GM04504 (cell line): ENCODE data around the gene CLBA1.

Experiments used
- DNase-seq: peaks from one replicate; pipeline ENCODE4 v3.0.0-alpha.2; 2012; ENCODE audit warnings: low read depth

CLBA1 gene

DNA sequence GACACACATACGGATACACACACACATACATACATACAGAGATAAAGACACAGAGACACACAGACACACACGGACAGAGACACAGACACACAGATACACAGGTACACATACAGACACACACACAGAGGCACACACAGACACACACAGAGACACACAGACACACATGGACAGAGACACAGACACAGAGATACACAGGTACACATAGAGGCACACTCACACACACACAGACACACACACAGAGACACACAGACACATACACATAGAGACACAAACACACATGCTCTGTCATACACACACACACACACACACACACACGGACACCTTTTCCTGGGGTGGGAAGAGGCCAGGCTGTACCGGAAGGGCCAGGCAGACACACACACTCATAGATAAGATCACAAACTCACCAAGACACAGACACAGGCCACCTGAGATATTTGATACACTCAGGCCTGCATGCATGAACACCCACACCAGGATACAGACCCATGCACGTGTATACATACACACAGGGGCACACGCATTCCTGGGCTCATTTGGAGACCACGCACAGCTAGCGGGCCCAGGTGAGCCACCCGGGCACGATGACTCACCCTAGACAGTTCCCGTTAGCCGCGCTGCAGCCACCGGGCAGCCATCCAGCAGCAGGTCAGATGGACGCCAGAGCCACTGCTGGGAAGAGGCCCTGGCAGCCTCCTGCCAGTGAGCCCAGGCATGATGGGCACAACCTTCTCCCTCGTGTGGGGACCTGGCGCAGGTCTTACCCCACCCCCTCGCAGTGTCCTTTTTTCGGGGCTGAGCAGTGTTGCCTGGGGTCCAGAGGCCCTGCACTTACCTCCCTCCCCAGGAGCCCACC is 5.6 kb upstream of the CLBA1 start:
- no peak for DNase-seq

DNA sequence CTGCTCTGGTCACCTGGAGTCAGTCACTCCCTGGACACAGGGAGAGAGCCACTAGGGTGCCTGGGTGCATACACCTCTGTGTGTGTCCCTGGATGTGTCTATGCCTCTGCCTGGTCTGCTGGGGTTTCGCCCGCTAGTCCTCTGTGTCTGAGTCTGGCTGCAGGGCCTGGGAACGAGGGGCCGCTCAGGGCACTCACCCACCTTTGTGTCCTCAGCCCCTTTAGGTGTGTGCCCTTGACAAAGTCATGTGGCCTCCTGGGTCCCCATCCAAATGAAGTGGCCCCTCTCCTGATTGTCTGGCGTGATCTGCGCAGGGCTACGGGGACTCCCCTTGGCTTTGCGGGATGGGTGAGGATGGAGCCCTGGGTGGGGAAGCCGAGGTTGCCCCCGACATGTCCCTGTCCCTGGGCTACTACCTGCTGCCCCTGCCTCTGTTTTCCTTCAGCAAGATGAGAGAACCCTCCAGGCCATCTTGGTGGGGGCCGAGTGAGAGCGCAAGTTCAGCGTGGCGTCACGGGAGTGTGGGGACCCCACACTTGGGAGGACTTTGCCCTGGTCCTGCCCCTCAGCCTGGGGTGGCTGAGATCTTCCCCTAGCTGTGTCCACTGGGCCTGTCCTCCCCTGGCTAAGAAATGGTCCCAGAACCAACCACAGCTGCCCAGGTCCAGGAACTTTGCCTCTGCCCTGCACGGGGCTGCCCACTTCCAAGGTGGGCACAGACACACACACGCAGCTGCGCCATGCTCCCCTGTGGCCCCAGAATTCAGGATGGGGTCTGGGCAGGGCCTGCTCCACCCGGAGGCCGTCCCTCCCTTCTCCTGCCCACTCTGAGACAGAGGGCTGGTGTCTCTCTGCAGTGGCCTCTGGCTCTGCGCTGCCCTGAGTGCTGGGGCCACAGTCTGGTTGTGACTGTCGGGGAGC is 4.7 kb upstream of the CLBA1 start:
- DNase-seq, result no peak

DNA sequence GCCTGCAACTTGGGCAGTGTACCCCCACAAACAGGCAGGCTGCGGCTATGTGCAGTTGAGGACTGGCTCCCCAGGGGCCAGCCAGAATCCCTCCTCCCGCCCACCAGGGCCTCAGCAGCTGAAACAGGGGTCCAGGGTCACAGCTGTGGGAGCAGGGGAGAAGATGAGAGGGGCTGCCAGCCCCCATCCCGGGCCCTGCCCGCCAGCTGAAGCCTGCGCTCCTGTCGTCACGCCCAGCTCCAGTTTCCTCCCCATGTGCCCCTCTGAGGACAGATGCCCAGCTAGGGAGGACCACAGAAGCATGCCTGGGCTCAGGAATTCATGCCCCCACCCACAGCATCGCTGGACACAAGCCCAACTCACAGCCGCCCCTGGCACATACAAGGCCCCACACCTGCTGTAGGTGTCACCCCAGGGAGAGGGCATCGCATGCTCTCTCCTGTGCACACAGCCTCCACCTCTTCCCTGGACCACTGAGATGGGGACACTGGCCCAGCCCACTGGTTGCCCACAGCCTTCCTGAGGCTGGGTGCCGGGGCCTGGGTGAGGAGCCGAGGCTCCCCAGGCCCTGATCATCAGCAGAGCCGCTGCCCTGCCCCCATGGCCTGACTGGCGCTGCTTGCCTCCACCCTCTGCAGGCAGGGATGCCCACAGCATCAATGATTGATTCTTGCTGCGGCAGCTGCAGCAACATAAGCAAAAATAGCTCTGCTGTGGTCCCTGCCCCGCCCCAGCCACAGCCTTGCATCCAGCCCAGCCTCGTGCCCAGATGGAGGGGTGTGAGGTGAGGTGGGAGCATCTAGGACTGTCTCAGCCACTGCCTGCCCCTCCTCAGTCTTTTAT is 3.7 kb upstream of the CLBA1 start:
- no peak for DNase-seq

DNA sequence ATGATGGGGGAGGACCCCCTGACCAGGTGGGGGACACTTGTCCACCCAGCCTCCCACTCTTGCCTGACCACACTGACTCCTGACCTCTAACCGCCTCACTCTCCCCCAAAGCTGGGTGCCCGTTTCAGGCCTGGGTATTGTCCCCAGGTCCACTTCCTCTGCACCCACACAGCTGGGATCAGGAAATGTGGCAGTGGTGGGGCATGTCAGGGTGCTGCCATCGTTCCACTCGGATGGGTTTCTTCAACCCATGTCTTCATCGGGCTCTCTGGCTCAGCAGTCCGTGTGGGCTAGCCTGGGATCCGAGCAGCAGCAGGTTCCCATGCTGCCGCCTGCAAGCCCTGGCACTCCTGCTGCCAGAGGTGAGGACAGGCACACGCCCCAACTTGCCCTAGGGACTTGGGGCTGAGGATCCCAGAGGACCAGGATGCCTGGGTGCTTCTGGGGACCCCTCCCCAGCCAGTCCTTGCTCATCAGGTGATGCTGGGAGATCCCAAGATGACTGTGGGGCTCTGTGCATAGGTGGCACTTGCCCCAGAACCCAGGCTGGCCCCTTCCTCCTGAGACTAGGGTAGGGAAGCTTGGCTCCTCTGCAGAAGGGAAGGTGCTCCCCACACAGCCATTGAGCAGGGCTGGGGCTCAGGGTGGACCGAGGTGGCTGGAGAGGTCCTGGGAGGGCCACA is 2.9 kb upstream of the CLBA1 start:
- DNase-seq, result no peak

DNA sequence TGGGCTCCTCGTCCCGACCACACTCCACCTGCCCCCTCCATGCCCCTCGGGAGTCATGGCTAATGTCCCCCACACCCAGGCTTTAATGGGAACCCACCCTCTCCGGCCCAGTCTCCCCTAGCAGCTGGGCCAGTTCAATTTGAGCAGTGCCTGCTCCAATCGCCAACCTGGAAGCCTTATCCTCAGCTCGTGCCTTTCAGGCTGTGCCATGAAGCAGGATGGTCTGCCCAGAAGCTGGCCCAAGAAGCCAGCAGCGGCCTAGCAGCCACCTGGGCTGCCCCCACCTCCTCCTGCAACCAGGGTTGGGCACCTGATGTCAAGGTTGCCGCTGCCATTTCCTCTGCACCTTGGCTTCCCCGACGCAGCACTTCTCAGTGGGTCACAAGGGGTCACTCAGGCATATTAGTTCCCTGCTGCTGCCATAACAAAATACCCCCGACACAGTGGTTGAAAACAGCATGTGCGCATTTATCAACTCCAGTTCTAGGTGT is 2.3 kb upstream of the CLBA1 start:
- DNase-seq, result no peak

DNA sequence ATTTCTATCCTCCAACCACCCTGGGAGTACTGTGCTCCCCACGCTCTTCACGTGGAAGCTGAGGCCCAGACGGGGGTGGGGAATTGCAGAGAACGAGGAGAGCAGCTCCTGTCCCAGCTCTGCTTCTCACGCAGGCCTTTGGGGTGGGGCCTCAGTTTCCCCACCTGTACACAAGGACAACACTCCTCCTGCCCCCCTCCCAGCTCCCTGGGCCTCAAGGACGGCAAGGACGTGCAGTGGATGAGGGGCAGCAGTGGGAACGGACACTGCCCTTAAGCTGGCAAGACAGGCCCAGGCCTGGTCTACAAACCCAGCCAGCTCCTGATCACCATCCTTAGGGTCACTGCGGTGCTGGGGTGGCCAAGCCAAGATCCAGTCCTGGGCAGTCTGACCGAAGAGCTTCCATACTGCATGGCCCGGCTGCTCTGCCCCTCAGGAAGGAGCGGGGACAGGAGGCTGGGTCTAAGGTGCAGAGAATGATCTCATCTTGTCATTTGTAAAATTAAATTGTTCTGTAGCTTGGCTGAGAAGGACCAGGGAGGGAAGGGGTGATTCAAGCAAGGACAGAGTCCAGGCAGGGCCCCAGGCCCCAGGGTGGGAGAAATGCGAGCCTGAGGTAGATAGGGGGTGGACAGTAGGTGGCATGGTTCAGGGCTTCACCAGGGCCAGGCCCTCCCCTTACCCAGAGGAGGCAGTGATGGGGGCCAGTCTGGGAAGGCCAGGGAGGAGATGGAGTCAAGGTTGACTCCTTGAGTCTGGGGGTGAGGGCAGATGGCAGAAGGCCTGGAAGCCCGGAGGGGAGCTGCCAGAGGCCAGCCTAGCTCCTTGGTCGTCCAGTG is 1.3 kb upstream of the CLBA1 start:
- DNase-seq, result no peak

DNA sequence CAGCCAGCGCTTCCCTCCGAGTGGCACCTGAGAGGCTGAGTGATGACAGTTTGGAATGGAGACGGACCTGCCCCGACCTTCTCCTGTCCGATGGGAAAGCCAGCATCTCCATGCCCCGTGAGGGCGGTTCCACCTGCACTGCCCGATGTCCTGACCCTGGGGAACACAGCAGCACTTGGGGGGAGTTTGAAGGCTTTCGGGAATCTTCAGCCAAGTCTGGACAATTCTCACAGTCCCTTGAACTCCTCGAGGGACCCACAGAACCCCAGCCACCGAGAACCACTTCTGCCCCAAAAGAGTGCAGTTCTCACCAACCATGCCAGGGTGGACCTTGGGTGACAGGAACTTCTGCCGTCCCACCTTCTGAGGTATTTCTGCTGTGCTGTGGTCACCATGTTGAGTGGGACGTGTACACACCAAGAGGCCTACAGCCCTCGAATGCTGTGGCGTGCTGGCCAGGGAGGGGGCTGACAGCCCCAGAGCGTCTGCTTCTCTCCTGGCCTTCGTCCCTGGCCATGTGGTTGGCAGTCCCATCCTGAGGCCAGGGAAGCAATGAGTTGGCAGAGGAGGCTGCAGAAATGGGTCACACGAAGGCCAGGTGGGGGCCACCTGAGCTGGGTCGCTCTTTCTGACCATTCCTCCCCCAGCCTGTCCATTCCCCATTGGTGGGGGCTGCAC is 1.0 kb downstream of the CLBA1 start:
- no peak for DNase-seq

DNA sequence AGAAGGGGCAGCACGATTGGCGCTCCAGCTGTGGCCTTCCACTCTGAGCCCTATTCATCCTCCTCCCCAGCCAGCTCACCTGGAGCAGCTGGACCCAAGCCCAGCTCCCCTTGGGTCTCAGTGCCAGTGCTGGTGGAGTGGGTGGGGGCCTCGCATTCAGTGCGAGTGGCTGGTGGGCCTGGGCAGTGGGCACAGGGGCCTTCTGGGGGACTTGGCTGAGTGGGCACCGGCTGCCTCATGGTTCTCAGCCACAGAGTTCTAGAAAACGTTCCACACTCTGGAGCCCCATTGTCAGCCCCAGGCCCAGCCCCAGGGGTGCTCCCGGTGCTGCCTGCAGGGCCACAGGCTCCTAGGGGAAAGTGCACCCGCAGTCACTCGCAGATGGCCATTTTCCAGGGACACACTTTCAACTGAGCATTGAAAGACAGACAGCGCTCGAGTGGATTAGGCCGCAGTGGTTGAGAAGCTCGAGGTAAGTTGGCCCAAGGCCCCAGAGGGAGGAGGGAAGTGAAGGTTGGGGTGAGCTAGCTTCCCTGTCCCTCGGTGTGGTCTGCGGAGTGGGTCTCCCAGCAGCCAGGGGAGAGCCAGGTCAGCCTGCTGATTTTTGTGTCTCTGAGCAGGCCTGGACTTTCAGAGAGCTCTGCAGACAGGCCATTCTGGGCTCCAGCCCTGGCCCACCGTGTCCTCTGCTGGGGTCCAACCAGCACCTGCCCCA is 3.8 kb downstream of the CLBA1 start:
- no peak for DNase-seq

DNA sequence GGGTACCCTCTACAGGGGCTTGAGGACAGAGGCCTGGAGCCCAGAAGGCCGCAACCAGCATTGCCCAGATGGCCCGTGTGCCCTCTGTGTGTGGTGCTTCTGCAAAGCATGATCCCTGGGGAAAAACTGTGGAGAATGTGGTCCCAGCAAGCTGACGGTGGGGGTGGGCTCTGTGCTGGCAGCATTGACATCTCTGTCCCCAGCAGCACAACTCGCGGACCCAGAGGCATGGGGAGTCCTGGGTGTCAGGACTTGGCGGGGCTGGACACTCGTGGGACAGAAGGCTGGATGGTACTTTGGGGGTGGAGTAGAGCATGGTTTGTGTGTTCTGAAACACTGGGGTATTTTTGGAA is 4.3 kb downstream of the CLBA1 start:
- no peak for DNase-seq

DNA sequence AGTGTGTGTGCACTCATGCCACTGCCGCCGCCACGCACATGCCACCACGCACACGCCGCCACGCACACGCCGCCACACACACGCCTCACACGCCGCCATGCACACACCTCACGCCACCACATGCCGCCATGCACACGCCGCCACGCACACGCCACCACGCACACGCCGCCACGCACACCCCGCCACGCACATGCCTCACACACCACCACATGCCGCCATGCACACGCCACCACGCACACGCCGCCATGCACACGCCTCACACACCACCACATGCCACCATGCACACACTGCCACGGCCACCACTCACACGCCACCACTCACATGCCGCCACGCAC is 6.3 kb downstream of the CLBA1 start:
- DNase-seq, result no peak

DNA sequence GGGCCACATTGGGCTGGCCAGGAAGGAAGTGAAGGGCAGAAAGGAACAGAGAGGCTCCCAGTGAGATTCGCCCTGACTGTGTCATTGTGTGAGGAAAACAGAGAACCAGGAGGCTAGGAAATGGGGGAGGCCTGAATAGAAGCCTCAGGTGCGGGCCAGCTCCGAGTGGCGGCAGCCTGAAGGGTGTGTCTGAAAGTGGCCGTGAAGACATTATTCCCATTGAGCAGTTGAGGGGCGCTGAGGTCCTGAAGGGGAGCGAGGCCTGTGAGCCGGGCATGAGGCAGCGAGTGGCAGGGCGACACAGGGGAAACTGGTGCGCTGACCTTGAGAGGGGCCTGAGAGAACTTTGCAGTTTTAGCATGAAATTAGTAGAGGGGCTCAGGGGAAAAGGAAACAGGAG is 6.9 kb downstream of the CLBA1 start:
- DNase-seq, result no peak

DNA sequence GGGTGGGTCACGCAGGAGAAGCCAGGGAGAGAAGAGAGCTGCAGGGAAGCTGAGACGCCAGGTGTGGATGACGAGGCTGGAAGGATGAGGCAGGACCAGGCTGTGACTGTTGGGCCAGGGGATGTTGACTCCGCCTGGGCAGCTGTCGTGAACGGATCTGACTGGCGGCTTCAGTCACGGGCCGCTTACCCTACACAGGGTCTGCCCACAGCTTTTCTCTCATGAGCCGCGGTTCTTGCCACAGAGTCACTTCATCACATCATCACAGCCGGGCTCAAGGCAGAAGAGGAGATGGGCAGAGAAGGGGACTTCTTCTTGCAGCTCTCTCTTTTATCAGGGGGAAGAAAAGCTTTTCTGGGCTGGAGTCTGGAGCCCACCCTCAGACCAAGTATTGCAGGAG is 7.7 kb downstream of the CLBA1 start:
- DNase-seq, result no peak

DNA sequence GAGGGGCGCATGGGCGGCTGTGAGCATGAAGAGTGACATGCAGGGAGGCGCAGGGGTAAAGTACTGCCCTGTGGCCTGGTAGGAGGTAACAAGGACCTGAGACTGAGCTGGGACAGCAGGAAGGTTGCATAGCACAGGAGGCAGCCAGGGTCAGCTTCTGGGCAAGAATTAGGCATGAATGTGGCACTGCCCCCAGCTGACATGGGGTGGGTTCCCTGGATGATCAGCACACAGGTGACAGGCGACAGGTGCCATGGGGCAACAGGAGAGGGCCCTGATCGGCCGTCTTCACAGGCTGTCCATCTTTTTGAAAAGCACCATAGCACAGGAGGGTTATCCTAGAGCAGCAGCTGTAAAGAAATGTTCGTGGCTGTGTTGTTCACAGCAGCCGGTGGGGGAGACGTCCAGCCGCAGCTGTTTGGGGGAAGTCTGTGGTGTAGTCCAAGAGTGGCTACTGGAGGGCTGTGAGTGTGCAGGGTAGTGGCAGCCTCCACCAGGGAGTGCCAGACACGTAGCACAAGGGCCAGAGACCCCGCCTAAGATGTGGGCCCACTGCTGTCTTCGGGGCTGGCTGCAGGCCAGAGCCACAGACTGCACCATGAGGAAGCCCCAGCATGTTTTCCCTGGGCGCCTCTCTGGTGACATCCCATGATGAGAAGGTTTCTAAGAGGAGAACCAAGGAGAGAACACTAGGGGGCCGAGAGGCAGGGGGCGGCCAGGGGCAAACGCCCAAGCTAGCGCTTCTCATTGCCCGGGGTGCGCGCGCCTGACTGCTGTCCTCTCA is 8.4 kb downstream of the CLBA1 start:
- no peak for DNase-seq

DNA sequence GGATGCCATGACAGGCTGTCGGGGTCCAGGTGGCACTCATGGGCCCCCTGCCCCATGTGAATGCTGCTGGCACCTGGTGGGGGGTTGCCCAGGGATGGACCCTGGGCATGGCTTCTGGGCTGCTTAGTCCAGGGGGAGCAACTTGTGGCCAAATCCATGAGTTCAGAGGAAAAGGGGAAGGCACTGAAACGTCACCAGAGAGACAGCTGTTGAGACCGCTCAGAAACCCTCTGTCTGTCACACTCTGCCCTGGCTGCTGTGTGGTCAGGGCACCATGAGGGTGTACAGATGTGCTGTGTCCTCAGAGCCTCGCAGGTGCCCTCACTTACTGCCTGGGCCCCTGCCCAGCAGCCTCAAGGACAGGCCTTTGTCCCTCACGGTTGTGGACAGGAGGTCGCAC is 9.4 kb downstream of the CLBA1 start:
- no peak for DNase-seq

DNA sequence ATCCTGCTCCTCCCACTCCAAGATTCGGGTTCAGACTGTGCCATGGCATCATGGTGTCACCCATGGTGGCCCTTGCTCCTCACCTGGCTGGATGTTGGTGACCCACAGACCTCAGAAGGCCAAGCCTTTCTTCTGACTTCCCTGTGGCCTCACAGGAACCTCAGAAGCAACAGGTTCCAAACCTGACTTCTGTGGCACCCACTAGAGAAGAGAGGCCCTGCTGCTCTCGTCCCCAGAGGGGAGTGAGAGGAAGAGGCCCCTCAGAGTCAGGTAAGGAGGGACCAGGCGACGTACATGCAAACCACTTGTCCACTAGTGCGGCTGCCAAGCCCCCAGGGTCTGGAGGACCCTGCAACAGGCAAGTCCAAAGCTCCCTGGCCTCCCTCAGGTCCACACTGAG is 10.4 kb downstream of the CLBA1 start:
- no peak for DNase-seq

DNA sequence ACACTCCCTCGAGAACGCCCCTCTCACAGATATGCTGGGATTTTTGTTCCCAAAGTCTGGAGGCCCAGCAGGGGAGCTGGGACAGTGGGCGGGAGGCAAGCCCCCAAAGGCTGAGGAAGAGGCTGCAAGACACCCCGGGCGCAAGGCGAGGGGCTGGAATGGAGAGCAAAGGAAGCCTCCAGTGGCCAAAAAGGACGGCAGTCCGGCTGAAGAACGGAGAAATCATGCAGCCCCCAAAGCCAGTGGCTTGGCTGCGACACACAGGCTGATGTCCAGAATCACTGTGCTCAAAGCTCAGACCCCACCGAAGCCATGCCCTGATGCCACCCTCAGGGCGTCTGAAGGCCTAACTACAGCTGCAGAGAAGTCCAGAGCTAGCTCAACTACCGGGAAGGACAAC is 10.9 kb downstream of the CLBA1 start:
- no peak for DNase-seq

DNA sequence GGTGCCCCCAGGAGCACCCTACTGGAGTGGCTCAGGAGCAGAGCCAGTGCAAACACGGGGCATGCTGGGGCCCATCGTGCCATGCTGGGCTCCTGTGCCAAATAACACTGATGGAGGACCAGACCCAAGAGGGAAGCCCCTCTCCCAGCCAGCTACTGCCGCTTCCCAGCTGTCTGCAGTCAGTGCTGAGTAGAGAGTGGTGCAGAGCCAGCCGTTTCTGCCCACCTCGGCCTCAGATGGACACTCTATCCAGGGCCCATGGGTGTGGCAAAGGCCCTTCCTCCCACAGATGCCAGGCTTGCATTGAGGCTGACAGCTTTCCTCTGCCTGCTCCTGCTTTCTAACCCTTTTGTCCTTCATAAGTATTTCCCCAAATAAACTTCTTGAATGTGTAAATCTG is 13.2 kb downstream of the CLBA1 start:
- DNase-seq, result no peak

DNA sequence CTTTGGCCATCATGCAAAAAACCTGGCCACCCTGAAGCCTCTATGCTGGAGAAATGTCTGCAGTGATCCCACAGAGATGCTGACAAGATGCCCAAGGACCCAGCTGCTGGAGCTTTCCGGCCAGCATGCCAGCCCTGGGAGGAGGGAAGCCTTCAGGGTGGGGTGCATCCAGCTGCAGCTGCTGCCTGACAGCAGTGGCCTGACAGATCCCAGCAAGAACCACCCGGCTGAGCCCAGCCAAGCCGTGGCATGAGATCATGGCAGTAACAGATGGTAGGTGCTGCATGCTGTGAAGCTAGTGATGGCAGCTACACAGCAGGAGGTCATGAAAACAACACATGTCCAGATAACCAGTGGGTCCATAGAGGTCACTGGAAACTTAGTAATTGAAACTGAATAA is 13.8 kb downstream of the CLBA1 start:
- no peak for DNase-seq
